CD14-positive monocyte (primary cell): Measurements from ENCODE around the gene ZNF681. TPM values are rescaled to one million over a fixed set of nuclear protein-coding genes. Genes with fewer than 3 reads are reported as not detected.

ENCODE experiments used
- DNase-seq, 3 donors: peaks; one replicate each; pipeline ENCODE4 v3.0.0-alpha.2; 2011 to 2022
- H2AFZ ChIP-seq: 2 replicates; pipeline ENCODE4 v1.6.0; 2012; ENCODE audit warnings: mild to moderate bottlenecking, low read depth, low read length, inconsistent platforms; ENCODE audit not compliant: insufficient read depth, poor library complexity, severe bottlenecking
- H3K27ac ChIP-seq, 2 donors: 1 replicate in 1 of 2; 2 replicates in 1 of 2; pipeline ENCODE4 v1.5.1; 2012 to 2013; ENCODE audit warnings: low read length in 2 of 2, control low read depth in 1 of 2, inconsistent platforms in 1 of 2, low read depth in 1 of 2, mild to moderate bottlenecking in 1 of 2
- H3K27me3 ChIP-seq, 2 donors: one replicate each; pipeline versions ENCODE4 v1.6.0 to v1.6.1; 2011 to 2013; ENCODE audit warnings: low read length in 2 of 2; ENCODE audit not compliant: control insufficient read depth in 2 of 2, insufficient read depth in 2 of 2
- H3K36me3 ChIP-seq, 2 donors: replicated peaks in 1 of 2; 1 replicate in 1 of 2; 2 replicates in 1 of 2; pipeline versions ENCODE4 v1.5.1 to v1.6.1; 2012 to 2013; ENCODE audit warnings: low read length in 2 of 2, control low read depth in 1 of 2, inconsistent platforms in 1 of 2, mild to moderate bottlenecking in 1 of 2; ENCODE audit not compliant: insufficient read depth in 2 of 2, control insufficient read depth in 1 of 2
- H3K4me1 ChIP-seq, 2 donors: 1 replicate in 1 of 2; 2 replicates in 1 of 2; pipeline versions ENCODE4 v1.5.1 to v1.6.1; 2012 to 2013; ENCODE audit warnings: low read length in 2 of 2, control low read depth in 1 of 2, inconsistent platforms in 1 of 2, mild to moderate bottlenecking in 1 of 2, moderate library complexity in 1 of 2; ENCODE audit not compliant: insufficient read depth in 2 of 2, control insufficient read depth in 1 of 2
- H3K4me2 ChIP-seq: replicated peaks from 2 replicates; pipeline ENCODE3; 2012; ENCODE audit warnings: low read length, moderate library complexity, mild to moderate bottlenecking; ENCODE audit not compliant: poor library complexity, severe bottlenecking; ENCODE audit errors: extremely low read depth
- H3K4me3 ChIP-seq, 3 experiments: fragments of 200-600 bp in 1 of 3; sonication (generic) in 1 of 3; replicated peaks in 1 of 3; 1 replicate in 2 of 3; 2 replicates in 1 of 3; pipeline ENCODE4 v1.5.1; 2011 to 2013; ENCODE audit warnings: low read length in 3 of 3, mild to moderate bottlenecking in 3 of 3, control low read depth in 2 of 3, low read depth in 2 of 3, inconsistent platforms in 1 of 3, moderate library complexity in 1 of 3
- H3K79me2 ChIP-seq: 2 replicates; pipeline ENCODE4 v1.6.0; 2012; ENCODE audit warnings: mild to moderate bottlenecking, control low read depth, inconsistent platforms, low read length, moderate library complexity; ENCODE audit not compliant: insufficient read depth
- H3K9ac ChIP-seq: 2 replicates; pipeline ENCODE4 v1.6.0; 2017; ENCODE audit warnings: low read length, mild to moderate bottlenecking; ENCODE audit not compliant: insufficient read depth, poor library complexity, severe bottlenecking
- H3K9me3 ChIP-seq, 2 donors: replicated peaks in 1 of 2; 1 replicate in 1 of 2; 2 replicates in 1 of 2; pipeline versions ENCODE4 v1.5.1 to v1.6.1; 2012 to 2013; ENCODE audit warnings: low read length in 2 of 2, control low read depth in 1 of 2; ENCODE audit not compliant: control insufficient read depth in 1 of 2, insufficient read depth in 1 of 2
- H4K20me1 ChIP-seq: 2 replicates; pipeline ENCODE4 v1.6.0; 2012; ENCODE audit warnings: mild to moderate bottlenecking, low read length, control low read depth, moderate library complexity; ENCODE audit not compliant: insufficient read depth
- H3K27ac Mint-ChIP-seq, 7 donors: one replicate each; pipeline ENCODE4 v1.8.0; 2020; ENCODE audit warnings: mild to moderate bottlenecking in 7 of 7, mixed read lengths in 7 of 7, moderate library complexity in 6 of 7, inconsistent platforms in 2 of 7
- H3K27me3 Mint-ChIP-seq, 3 donors: one replicate each; pipeline ENCODE4 v1.8.0; 2021 to 2022; ENCODE audit warnings: low read depth in 3 of 3, mild to moderate bottlenecking in 3 of 3, mixed read lengths in 3 of 3, moderate library complexity in 3 of 3, inconsistent platforms in 1 of 3
- H3K36me3 Mint-ChIP-seq, 2 donors: one replicate each; pipeline ENCODE4 v1.8.0; 2020; ENCODE audit warnings: mixed read lengths in 2 of 2, inconsistent platforms in 1 of 2, mild to moderate bottlenecking in 1 of 2
- H3K4me1 Mint-ChIP-seq: one replicate; pipeline ENCODE4 v1.8.0; 2020; ENCODE audit warnings: mild to moderate bottlenecking, mixed read lengths
- H3K4me3 Mint-ChIP-seq, 2 donors: one replicate each; pipeline ENCODE4 v1.8.0; 2020; ENCODE audit warnings: mild to moderate bottlenecking in 2 of 2, mixed read lengths in 2 of 2, moderate library complexity in 1 of 2
- H3K9me3 Mint-ChIP-seq, 7 donors: one replicate each; pipeline ENCODE4 v1.8.0; 2020 to 2022; ENCODE audit warnings: mixed read lengths in 7 of 7, mild to moderate bottlenecking in 6 of 7, moderate library complexity in 6 of 7, inconsistent platforms in 2 of 7
- CTCF ChIP-seq: fragments of 200-600 bp; IDR thresholded peaks from one replicate; pipeline ENCODE4 v1.8.0; 2022; ENCODE audit warnings: antibody characterized with exemption, mild to moderate bottlenecking
- whole genome bisulfite sequencing: methylation state at CpG from one replicate; pipeline ENCODE4 v1.1.5; 2013; ENCODE audit warnings: missing lambda C conversion rate; ENCODE audit not compliant: insufficient coverage; 5-methylcytosine and 5-hydroxymethylcytosine counted together
- intact Hi-C, 2 donors: fragments of 100-400 bp; cut with micrococcal nuclease; formaldehyde crosslinking; loops; one replicate each; pipeline versions ENCODE4 v1.15.0 to v1.15.1; 2023
- polyA plus RNA-seq, 3 donors: library from polyadenylated mRNA; depleted of rRNA in 1 of 3; unstranded in 2 of 3; stranded (reverse) in 1 of 3; fragments of 300-500 nt in 2 of 3; fragments of >200 nt in 1 of 3; fragmentation: Illumina TruSeq in 2 of 3; gene quantifications; 1 replicate in 2 of 3; 2 replicates in 1 of 3; pipeline ENCODE4 v1.2.3, GENCODE V29; 2012 to 2021

Gene ZNF681
- polyA plus RNA-seq, 3 donors: 0.04 to 0.19 (median 0.05) TPM

- Histone ChIP-seq H3K4me3 (no peak overlapping the region), H3K4me1 (no peaks in the 10 kb centered on the region), H3K36me3 (no peaks in the 10 kb centered on the region), H2AFZ (no peak overlapping the region), H3K4me2 (no peak overlapping the region), H3K27ac (no peak overlapping the region), H3K79me2 (no peaks in the 10 kb centered on the region), H3K9ac (no peak overlapping the region), H3K27me3 (no peaks in the 10 kb centered on the region), H4K20me1 (no peaks in the 10 kb centered on the region), H3K9me3 (peaks cover 53 to 55% of the 10 kb centered on the region in 2 donors)
- intact Hi-C loops: no loop called here
- Mint-ChIP-seq H3K27me3 (peaks cover 0 to 1% (median 0%) of the 10 kb centered on the region in 3 donors), H3K36me3 (no peaks in the 10 kb centered on the region), H3K4me3 (no peak overlapping the region), H3K27ac (no peak overlapping the region), H3K9me3 (peaks cover 20 to 59% (median 55%) of the 10 kb centered on the region in 7 donors), H3K4me1 (no peaks in the 10 kb centered on the region)
- no CpG with 5 or more reads among the region's 1 CpG for WGBS
- DNase-seq: no peak
- no peak for TF ChIP-seq CTCF
Observed at GRCh38 chr19:23706657-23707056, 52.0 kb downstream of the ZNF681 start.

GRCh38 chr19:23699521-23699860 lies 59.2 kb downstream of the ZNF681 start:
- Histone ChIP-seq H3K9ac (no peak overlapping the region), H3K79me2 (no peaks in the 10 kb centered on the region), H2AFZ (no peak overlapping the region), H3K4me2 (no peak overlapping the region), H4K20me1 (no peaks in the 10 kb centered on the region), H3K4me3 (no peak overlapping the region), H3K4me1 (no peaks in the 10 kb centered on the region), H3K27ac (no peak overlapping the region), H3K36me3 (no peaks in the 10 kb centered on the region), H3K9me3 (peaks cover 60 to 73% of the 10 kb centered on the region in 2 donors), H3K27me3 (no peaks in the 10 kb centered on the region)
- Mint-ChIP-seq H3K4me3 (no peak overlapping the region), H3K27me3 (no peaks in the 10 kb centered on the region), H3K36me3 (no peaks in the 10 kb centered on the region), H3K9me3 (peaks cover 27 to 86% (median 62%) of the 10 kb centered on the region in 7 donors), H3K27ac (no peak overlapping the region), H3K4me1 (no peaks in the 10 kb centered on the region)
- WGBS: 88% methylated on average over 1 of the region's 2 CpGs
- no peak for TF ChIP-seq CTCF
- DNase-seq: no peak
- intact Hi-C loops: no loop called here
